Measurements from ENCODE around the gene TRPM5. TPM values are rescaled to one million over a fixed set of nuclear protein-coding genes. Genes with fewer than 3 reads are reported as not detected.

Gene TRPM5
- total and polyA plus RNA-seq, 5 experiments from 2014 or later: 0.60 to 0.69 TPM; not detected in 3

DNA sequence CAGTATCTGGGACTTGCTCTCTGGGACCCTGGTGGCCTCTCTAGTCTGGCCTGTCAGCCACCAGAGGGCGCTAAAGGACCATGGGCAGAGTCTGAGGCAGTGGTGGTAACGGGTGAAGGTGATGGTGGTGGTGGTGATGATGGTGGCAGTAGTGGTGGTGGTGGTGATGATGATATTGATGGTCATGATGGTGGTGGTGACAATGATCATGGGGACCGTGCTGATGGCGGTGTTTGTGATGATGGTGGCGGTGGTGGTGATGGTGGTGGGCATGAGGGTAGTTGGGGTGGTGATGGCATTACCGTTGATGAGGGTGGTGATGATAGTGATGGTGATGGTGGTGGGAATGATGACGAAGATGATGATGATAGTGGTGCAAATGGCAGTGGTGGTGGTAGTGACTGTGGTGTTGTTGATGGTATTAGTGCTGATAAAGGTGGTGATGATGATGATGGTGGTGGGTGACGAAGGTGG lies 16.0 kb downstream of the TRPM5 start:
- DNase-seq (peak; percentile 69 to 93 (median 84)), ATAC-seq (peak; percentile 94 to 98)
- Mint-ChIP-seq H3K9me3 (no peaks in the 10 kb centered on the region), H3K27ac (no peak overlapping the region), H3K27me3 (no peaks in the 10 kb centered on the region), H3K4me1 (peaks cover 0 to 3% (median 1%) of the 10 kb centered on the region in 4 donors), H3K4me3 (no peak overlapping the region), H3K36me3 (no peaks in the 10 kb centered on the region)
- POLR2A ChIA-PET: interaction anchor here (1.1 kb wide), 1 partner anchor 104 kb away, joined by 4 read pairs; no protein-coding TSS in a partner anchor

GRCh38 chr11:2427721-2428321 lies 16.5 kb downstream of the TRPM5 start:
- H3K9me3 Mint-ChIP-seq: no peaks in the 10 kb centered on the region
- H3K4me1 Mint-ChIP-seq: peaks cover 0 to 3% (median 1%) of the 10 kb centered on the region in 4 donors
- POLR2A ChIA-PET: interaction anchor here (1.0 to 1.1 kb wide), 2 partner anchors 103 to 105 kb away, joined by 4 to 6 read pairs; no protein-coding TSS in a partner anchor
- ATAC-seq: peak in 1 of 2 donors; percentile 15
- H3K27me3 Mint-ChIP-seq: no peaks in the 10 kb centered on the region
- H3K36me3 Mint-ChIP-seq: no peaks in the 10 kb centered on the region
- no peak overlapping the region for H3K27ac Mint-ChIP-seq
- no peak overlapping the region for H3K4me3 Mint-ChIP-seq
- DNase-seq: no peak

DNA sequence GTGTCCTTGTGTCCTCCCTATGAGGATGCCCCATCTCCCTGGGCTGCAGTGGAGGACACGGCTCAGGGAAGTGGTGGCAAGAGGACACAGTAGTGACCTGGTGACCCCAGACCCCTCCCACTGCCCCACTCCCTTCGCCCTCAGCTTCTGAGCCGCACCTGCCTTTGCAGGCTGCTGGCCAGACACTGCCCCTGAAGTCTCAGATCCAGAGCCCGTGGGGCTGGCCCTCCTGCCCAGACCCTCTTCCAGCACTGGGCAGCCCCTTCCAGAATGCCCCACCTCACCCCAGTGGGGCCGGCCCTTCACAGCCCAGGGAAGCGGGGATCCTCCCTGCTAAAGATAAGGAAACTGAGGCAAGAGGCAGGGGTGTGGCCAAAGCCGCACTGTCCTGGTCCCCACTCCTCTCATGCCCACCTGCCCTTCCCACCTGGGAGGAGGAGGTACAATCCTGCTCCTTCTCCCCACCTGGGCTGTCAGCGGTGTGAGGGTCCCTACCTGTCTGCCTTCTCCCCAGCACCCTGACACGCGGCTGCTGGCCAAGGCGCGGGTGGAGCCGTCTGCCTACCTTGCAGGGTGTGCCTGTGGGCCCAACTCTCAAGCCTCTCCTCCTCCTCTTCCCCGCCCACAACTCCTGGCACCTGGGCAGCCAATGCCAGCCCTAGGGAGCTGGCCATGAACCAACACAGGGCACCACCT lies 17.3 kb downstream of the TRPM5 start:
- no peaks in the 10 kb centered on the region for H3K36me3 Mint-ChIP-seq
- no peaks in the 10 kb centered on the region for H3K27me3 Mint-ChIP-seq
- POLR2A ChIA-PET: interaction anchor here (0.5 to 1.2 kb wide), 4 partner anchors 104 to 554 kb away, joined by 3 to 6 read pairs (median 4); no protein-coding TSS in a partner anchor
- no peak for ATAC-seq
- no peak overlapping the region for H3K4me3 Mint-ChIP-seq
- H3K4me1 Mint-ChIP-seq: peaks cover 0 to 3% (median 1%) of the 10 kb centered on the region in 4 donors
- H3K9me3 Mint-ChIP-seq: no peaks in the 10 kb centered on the region
- peak overlapping the region in 1 of 10 donors; percentile 73 for H3K27ac Mint-ChIP-seq
- no peak for DNase-seq

DNA sequence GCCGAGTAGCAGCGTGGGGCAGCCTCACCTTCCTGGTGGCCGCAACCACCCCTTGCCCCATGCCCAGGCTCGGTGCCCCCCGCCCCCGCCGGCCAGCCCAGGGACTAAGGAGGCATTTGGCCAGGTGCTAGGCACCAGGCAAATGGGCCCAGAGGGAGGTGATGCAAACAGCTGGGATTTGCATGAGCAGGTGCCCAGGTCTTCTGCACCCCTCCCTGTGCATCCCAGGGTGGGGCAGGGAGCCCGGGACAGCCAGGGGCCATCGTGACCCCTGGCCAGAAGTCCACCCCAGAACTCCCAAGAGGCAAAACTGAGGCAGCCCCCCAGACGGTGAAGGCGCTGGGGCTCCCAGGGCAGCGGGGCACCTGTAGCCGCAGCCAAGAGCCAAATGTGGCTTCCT lies 18.1 kb downstream of the TRPM5 start:
- no peak for ATAC-seq
- DNase-seq: no peak
- Mint-ChIP-seq H3K4me3 (no peak overlapping the region), H3K36me3 (no peaks in the 10 kb centered on the region), H3K27ac (no peak overlapping the region), H3K9me3 (no peaks in the 10 kb centered on the region), H3K27me3 (no peaks in the 10 kb centered on the region), H3K4me1 (no peaks in the 10 kb centered on the region)
- POLR2A ChIA-PET: interaction anchor here (0.5 to 1.3 kb wide), 3 partner anchors 17 to 555 kb away, joined by 3 read pairs; no protein-coding TSS in a partner anchor

GRCh38 chr11:2425506-2425905 lies 18.8 kb downstream of the TRPM5 start:
- Mint-ChIP-seq H3K4me1 (peaks cover 0 to 2% (median 0%) of the 10 kb centered on the region in 4 donors), H3K27ac (no peak overlapping the region), H3K4me3 (no peak overlapping the region), H3K27me3 (no peaks in the 10 kb centered on the region), H3K36me3 (no peaks in the 10 kb centered on the region), H3K9me3 (no peaks in the 10 kb centered on the region)
- ATAC-seq (no peak), DNase-seq (no peak)
- POLR2A ChIA-PET: interaction anchor here (1.2 to 1.3 kb wide), 2 partner anchors 18 to 105 kb away, joined by 3 read pairs; no protein-coding TSS in a partner anchor

GRCh38 chr11:2424811-2425495 lies 19.4 kb downstream of the TRPM5 start:
- Mint-ChIP-seq H3K4me1 (peaks cover 0 to 2% (median 0%) of the 10 kb centered on the region in 4 donors), H3K27me3 (no peaks in the 10 kb centered on the region), H3K27ac (no peak overlapping the region), H3K4me3 (no peak overlapping the region), H3K36me3 (no peaks in the 10 kb centered on the region), H3K9me3 (no peaks in the 10 kb centered on the region)
- no peak for ATAC-seq
- DNase-seq: no peak
- POLR2A ChIA-PET: interaction anchor here (1.3 kb wide), 1 partner anchor 19 kb away, joined by 3 read pairs; no protein-coding TSS in a partner anchor

DNA sequence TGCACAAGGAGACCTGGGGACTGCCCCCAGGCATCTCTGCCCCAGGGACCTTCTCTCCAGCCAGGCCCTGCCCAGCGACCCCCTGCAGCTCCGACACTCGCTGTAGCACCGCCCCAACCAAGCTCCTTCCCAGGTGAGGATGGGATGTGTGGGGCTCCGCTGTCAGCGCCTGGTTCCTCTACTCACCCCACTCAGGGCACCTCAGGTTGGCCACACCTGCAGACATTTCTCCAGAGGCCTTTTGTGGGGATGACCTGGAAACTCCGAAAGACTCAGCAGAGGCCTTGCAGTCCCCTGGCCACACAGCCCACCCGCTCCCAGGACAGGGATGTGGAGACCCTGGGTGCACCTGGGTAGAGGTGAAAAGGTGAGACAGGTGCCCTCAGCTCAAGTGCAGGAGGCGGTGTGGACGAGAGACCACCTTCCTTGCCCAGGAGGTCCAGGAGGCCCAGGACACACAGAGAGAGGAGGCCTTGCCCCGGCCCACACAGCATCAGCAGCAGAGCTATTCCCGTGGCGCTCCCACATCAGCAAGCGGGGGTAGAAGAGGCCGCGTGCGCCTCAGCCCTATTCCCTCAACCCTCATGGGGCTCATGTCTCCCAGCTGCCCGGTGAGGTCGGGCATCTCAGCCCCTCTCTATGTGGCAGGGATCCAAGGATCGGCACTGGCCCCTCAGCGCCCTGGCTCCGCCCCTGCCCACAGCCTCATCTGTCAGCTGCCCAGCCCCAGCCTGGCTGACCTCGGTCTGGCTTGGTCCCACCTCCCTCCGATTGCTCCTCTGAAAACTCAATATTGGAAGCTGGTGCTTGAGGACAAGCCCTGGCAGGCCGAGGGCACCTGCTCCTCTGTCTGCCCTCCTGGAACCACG lies 20.9 kb downstream of the TRPM5 start:
- Mint-ChIP-seq H3K4me3 (no peak overlapping the region), H3K27ac (no peak overlapping the region), H3K36me3 (no peaks in the 10 kb centered on the region), H3K9me3 (no peaks in the 10 kb centered on the region), H3K4me1 (peaks cover 0 to 5% (median 3%) of the 10 kb centered on the region in 4 donors), H3K27me3 (no peaks in the 10 kb centered on the region)
- no peak for ATAC-seq
- POLR2A ChIA-PET: no interaction called here
- no peak for DNase-seq

- POLR2A ChIA-PET: interaction anchor here (0.6 kb wide), 1 partner anchor 121 kb away, joined by 6 read pairs; no protein-coding TSS in a partner anchor
- no peak for DNase-seq
- no peak for ATAC-seq
- H3K4me1 Mint-ChIP-seq: peaks cover 0 to 5% (median 3%) of the 10 kb centered on the region in 4 donors
- no peaks in the 10 kb centered on the region for H3K27me3 Mint-ChIP-seq
- no peak overlapping the region for H3K27ac Mint-ChIP-seq
- H3K9me3 Mint-ChIP-seq: no peaks in the 10 kb centered on the region
- H3K36me3 Mint-ChIP-seq: no peaks in the 10 kb centered on the region
- no peak overlapping the region for H3K4me3 Mint-ChIP-seq
Observed at GRCh38 chr11:2422461-2423156, 21.7 kb downstream of the TRPM5 start.

DNA sequence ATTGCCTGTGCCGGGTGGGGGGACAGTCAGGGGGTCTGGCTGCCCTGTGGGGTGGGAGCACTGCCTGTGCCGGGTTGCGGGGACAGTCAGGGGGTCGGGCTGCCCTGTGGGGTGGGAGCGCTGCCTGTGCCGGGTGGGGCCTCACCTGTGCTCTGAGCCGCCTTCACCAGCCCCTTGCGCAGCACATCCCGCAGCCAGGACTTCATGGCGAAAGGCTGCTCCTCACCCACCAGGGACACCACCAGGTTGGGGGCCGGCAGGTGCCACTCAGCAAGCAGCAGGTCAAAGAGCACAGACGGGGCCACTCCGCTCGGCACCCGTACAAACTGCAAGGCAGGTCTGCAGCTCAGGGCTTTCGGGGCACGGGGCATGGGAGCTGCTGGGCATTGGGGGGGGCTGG lies 22.3 kb downstream of the TRPM5 start:
- Mint-ChIP-seq H3K4me1 (peaks cover 0 to 5% (median 3%) of the 10 kb centered on the region in 4 donors), H3K27me3 (no peaks in the 10 kb centered on the region), H3K4me3 (no peak overlapping the region), H3K9me3 (no peaks in the 10 kb centered on the region), H3K36me3 (no peaks in the 10 kb centered on the region), H3K27ac (no peak overlapping the region)
- ATAC-seq (no peak), DNase-seq (no peak)
- POLR2A ChIA-PET: interaction anchor here (0.6 kb wide), 1 partner anchor 121 kb away, joined by 6 read pairs; no protein-coding TSS in a partner anchor

- no peaks in the 10 kb centered on the region for H3K9me3 Mint-ChIP-seq
- no peaks in the 10 kb centered on the region for H3K36me3 Mint-ChIP-seq
- H3K27me3 Mint-ChIP-seq: no peaks in the 10 kb centered on the region
- H3K27ac Mint-ChIP-seq: no peak overlapping the region
- H3K4me3 Mint-ChIP-seq: no peak overlapping the region
- DNase-seq (peak in 1 of 10 donors; percentile 60), ATAC-seq (no peak)
- H3K4me1 Mint-ChIP-seq: peaks cover 0 to 5% (median 3%) of the 10 kb centered on the region in 4 donors
- POLR2A ChIA-PET: interaction anchor here (0.6 to 4.4 kb wide), 5 partner anchors 118 to 234 kb away, joined by 3 to 53 read pairs (median 6); partner anchors contain the start of genes C11orf21 and TSPAN32
Observed at GRCh38 chr11:2421226-2421994, 22.9 kb downstream of the TRPM5 start.

All from naive thymus-derived CD8-positive, alpha-beta T cell (primary cell).